Measurements from ENCODE around the gene RRP12. TPM values are rescaled to one million over a fixed set of nuclear protein-coding genes. Genes with fewer than 3 reads are reported as not detected.
A peak's percentile ranks its signal among the peaks of the same experiment; 100 is the strongest.

Gene RRP12
- total RNA-seq, 1 donor from 2014 or later = 23.5 TPM

DNA sequence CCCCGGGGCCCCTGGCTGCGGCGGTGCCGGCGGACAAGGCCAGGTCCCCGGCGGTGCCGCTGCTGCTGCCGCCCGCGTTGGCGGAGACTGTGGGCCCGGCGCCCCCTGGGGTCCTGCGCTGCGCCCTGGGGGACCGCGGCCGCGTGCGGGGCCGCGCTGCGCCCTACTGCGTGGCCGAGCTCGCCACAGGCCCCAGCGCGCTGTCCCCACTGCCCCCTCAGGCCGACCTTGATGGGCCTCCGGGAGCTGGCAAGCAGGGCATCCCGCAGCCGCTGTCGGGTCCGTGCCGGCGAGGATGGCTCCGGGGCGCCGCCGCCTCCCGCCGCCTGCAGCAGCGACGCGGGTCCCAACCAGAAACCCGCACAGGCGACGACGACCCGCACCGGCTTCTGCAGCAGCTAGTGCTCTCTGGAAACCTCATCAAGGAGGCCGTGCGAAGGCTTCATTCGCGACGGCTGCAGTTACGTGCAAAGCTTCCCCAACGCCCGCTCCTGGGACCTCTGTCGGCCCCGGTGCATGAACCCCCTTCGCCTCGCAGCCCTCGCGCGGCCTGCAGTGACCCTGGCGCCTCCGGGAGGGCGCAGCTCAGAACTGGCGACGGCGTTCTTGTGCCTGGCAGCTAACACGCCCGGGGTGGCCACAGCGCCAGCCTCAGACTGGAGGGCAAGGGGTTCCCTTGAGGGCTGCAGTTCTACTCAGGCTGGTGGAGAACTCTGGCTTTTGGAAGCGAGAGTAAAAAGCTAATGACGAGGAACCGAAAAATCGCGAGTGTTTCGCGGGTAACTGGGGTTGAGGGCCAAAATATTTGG, 81.3 kb downstream of the RRP12 start:
- H3K4me3 ChIP-seq (ENCODE audit: low read depth, low read length) = peak overlapping the region; percentile 77
- no peak for DNase-seq (ENCODE audit: low read depth)
- TF ChIP-seq, protein P1, sequence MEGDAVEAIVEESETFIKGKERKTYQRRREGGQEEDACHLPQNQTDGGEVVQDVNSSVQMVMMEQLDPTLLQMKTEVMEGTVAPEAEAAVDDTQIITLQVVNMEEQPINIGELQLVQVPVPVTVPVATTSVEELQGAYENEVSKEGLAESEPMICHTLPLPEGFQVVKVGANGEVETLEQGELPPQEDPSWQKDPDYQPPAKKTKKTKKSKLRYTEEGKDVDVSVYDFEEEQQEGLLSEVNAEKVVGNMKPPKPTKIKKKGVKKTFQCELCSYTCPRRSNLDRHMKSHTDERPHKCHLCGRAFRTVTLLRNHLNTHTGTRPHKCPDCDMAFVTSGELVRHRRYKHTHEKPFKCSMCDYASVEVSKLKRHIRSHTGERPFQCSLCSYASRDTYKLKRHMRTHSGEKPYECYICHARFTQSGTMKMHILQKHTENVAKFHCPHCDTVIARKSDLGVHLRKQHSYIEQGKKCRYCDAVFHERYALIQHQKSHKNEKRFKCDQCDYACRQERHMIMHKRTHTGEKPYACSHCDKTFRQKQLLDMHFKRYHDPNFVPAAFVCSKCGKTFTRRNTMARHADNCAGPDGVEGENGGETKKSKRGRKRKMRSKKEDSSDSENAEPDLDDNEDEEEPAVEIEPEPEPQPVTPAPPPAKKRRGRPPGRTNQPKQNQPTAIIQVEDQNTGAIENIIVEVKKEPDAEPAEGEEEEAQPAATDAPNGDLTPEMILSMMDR (conservative IDR thresholded peaks at IDR 0.05; ENCODE audit: low read depth, low read length) = no peak

DNA sequence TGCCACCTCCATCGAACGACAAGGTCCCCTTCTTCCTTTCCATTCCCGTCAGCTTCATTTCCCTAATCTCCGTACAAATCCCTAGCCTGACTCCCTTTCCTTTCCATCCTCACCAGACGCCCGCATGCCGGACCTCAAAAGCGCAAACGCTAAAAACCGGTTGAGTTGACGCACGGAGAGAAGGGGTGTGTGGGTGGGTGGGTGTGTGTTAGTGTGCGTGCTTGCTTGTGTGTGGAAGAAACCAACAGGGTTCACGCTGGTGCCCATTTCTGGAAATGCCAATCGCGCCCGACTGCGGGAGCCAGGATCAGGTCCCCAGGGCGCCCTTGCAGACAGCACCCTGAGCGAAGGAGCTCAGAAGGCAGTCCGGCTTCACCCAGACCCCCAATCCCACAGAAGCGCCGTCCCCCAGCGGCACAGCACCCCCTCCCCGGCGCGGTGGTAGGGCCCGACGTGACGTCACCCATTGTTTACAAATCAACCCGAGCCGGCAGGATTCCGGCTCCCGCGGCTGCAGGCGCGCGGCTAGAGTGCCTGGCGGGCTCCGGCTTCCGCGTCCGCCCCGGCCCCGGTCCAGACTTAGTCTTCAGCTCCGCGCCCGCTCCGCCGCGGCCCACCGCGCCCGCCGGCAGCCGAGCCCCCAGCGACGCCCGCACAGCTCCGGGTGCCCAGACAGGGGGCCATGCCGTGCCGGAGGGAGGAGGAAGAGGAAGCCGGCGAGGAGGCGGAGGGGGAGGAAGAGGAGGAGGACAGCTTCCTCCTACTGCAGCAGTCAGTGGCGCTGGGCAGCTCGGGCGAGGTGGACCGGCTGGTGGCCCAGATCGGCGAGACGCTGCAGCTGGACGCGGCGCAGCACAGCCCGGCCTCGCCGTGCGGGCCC, 82.1 kb downstream of the RRP12 start, which contains the start of gene FRAT1:
FRAT1 (plus strand) TSS at position 500 of the 880 bp plus-strand sequence; CDS start at position 683, 183 bp downstream.
- peak within 1 kb of the TSS; percentile 77 for H3K4me3 ChIP-seq (ENCODE audit: low read depth, low read length)
- no peak for DNase-seq (ENCODE audit: low read depth)

GRCh38 chr10:97314671-97315070, 86.5 kb downstream of the RRP12 start:
- DNase-seq (ENCODE audit: low read depth) = no peak
- TF ChIP-seq, protein P1 (conservative IDR thresholded peaks at IDR 0.05; ENCODE audit: low read depth, low read length) = no peak
- no peak overlapping the region for H3K4me3 ChIP-seq (ENCODE audit: low read depth, low read length)

More for the DNA sequence above, 82.1 kb downstream of the RRP12 start, which contains the start of gene FRAT1:
- TF ChIP-seq, protein P1 (conservative IDR thresholded peaks at IDR 0.05; ENCODE audit: low read depth, low read length) = no peak

GRCh38 chr10:97312897-97313296, 88.2 kb downstream of the RRP12 start:
- TF ChIP-seq, protein P1 (conservative IDR thresholded peaks at IDR 0.05; ENCODE audit: low read depth, low read length) = no peak
- H3K4me3 ChIP-seq (ENCODE audit: low read depth, low read length) = no peak overlapping the region
- no peak for DNase-seq (ENCODE audit: low read depth)

GRCh38 chr10:97311111-97311626, 90.0 kb downstream of the RRP12 start:
- no peak for DNase-seq (ENCODE audit: low read depth)
- H3K4me3 ChIP-seq (ENCODE audit: low read depth, low read length) = no peak overlapping the region
- TF ChIP-seq, protein P1 (conservative IDR thresholded peaks at IDR 0.05; ENCODE audit: low read depth, low read length) = no peak

DNA sequence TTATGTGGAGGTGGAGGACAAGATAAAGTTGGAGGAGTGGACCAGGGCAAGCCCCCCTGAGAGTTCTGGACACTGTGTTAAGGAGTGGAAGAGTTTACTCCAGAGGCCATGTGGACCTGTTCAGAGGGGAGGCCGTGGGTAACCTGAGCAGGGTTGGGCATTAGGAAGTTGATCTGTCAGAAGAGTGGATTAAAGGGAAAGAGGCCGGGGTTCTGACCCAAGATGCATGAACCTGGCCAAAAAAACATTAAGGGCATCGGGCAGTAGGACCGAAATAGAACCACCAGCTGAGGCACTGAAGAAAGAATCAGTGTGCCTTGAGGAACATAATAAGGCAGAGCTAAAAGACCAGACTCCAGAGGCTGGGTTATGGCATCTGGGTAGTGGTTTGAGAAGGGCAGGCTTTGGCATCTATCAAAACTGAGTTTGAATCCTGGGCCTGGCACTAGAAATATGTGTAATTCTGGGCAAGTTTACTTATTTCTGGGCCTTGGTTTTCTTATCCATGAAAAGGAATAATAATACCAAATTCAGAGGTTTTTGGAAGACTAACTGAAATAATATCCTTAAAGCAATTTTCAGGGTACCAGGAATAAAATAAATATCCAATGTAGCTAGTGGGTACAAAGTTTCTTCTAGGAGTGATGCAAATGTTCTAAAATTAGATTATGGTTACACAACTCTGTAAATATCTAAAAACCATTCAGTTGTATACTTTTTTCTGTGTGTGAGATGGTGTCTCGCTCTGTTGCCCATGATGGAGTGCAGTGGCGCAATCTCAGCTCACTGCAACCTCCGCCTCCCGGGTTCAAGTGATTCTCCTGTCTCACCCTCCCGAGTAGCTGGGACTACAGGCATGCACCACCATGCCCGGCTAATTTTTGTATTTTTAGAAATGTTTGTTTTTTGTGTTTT, 93.0 kb downstream of the RRP12 start:
- DNase-seq (ENCODE audit: low read depth) = peak; percentile 47
- H3K4me3 ChIP-seq (ENCODE audit: low read depth, low read length) = no peak overlapping the region
- TF ChIP-seq, protein P1 (conservative IDR thresholded peaks at IDR 0.05; ENCODE audit: low read depth, low read length) = no peak

Data from epithelial cell of proximal tubule (primary cell).